ENCODE measurements around the gene KSR2.

DNA sequence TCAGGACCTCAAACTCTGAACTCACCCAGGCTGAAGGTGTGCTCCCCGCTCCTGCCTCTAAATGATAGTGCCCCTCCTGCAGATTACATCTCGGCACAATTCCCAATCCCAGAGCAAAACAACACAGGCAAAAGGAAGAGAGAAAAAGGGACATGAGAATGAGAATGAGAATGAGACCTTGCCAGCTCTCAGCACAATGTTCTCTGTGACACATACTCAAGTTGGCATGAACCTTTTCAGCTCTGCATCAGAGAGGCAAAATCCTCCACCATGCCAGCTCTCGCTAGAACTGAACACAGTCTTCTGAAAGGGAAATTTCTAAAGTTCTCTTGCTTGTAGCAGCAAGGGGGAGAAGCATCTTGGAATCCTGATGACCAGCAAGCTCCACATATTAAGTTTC lies 84.6 kb downstream of the KSR2 start:
- TF ChIP-seq TAF1 (IDR thresholded peaks at IDR 0.05; ENCODE audit: borderline replicate concordance, low read depth, low read length), result no peak
- TF ChIP-seq POLR2AphosphoS5 (IDR thresholded peaks at IDR 0.05; ENCODE audit: low read depth, low read length), result no peak

Measured in GM12892 (cell line).